ENCODE results near the gene IFT57.

Gene IFT57

DNA sequence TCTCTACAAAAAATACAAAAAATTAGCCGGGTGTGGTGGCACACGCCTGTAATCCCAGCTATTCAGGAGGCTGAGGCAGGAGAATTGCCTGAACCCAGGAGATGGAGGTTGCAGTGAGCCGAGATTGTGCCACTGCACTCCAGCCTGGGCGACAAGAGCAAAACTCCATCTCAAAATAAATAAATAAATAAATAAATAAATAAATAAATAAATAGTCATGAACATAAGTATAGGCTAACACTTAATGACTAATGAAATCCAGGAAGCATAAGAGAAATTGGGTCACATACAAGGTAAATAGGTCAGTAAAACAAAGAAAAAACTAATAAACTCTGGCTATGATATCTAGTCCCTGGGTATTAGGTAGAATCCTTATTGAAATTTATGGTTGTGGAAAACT is 66.6 kb downstream of the IFT57 start (continued):
- TF ChIP-seq, protein P1, sequence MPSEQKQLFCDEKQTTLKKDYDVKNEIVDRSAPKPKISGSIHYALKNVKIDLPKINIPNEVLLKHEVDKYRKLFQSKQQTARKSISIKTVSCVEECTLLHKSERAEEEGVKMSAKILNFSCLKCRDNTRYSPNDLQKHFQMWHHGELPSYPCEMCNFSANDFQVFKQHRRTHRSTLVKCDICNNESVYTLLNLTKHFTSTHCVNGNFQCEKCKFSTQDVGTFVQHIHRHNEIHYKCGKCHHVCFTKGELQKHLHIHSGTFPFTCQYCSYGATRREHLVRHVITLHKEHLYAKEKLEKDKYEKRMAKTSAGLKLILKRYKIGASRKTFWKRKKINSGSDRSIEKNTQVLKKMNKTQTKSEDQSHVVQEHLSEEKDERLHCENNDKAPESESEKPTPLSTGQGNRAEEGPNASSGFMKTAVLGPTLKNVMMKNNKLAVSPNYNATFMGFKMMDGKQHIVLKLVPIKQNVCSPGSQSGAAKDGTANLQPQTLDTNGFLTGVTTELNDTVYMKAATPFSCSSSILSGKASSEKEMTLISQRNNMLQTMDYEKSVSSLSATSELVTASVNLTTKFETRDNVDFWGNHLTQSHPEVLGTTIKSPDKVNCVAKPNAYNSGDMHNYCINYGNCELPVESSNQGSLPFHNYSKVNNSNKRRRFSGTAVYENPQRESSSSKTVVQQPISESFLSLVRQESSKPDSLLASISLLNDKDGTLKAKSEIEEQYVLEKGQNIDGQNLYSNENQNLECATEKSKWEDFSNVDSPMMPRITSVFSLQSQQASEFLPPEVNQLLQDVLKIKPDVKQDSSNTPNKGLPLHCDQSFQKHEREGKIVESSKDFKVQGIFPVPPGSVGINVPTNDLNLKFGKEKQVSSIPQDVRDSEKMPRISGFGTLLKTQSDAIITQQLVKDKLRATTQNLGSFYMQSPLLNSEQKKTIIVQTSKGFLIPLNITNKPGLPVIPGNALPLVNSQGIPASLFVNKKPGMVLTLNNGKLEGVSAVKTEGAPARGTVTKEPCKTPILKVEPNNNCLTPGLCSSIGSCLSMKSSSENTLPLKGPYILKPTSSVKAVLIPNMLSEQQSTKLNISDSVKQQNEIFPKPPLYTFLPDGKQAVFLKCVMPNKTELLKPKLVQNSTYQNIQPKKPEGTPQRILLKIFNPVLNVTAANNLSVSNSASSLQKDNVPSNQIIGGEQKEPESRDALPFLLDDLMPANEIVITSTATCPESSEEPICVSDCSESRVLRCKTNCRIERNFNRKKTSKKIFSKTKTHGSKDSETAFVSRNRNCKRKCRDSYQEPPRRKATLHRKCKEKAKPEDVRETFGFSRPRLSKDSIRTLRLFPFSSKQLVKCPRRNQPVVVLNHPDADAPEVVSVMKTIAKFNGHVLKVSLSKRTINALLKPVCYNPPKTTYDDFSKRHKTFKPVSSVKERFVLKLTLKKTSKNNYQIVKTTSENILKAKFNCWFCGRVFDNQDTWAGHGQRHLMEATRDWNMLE (tag by site-specific recombination; conservative IDR thresholded peaks at IDR 0.05; ENCODE audit: low read depth), result peak; percentile 86
- peak; percentile 65; the same call in 1 of the 2 replicates for TF ChIP-seq ZNF530 (tag by site-specific recombination; IDR thresholded peaks at IDR 0.05; ENCODE audit: low read depth)
- 0 out of 2 replicates have a peak, but pooled peaks have one; percentile 22 for TF ChIP-seq ZNF664 (tag by site-specific recombination; IDR thresholded peaks at IDR 0.05)
- 0 out of 2 replicates have a peak, but pooled peaks have one; percentile 25 for TF ChIP-seq ZBTB1 (tag by site-specific recombination; IDR thresholded peaks at IDR 0.05)
- peak; percentile 75 for TF ChIP-seq ZNF433 (tag by site-specific recombination; IDR thresholded peaks at IDR 0.05; ENCODE audit: low read depth)
- peak; percentile 58; the same call in 1 of the 2 replicates for TF ChIP-seq ZNF560 (tag by site-specific recombination; IDR thresholded peaks at IDR 0.05; ENCODE audit: borderline replicate concordance)
- TF ChIP-seq, protein P2, sequence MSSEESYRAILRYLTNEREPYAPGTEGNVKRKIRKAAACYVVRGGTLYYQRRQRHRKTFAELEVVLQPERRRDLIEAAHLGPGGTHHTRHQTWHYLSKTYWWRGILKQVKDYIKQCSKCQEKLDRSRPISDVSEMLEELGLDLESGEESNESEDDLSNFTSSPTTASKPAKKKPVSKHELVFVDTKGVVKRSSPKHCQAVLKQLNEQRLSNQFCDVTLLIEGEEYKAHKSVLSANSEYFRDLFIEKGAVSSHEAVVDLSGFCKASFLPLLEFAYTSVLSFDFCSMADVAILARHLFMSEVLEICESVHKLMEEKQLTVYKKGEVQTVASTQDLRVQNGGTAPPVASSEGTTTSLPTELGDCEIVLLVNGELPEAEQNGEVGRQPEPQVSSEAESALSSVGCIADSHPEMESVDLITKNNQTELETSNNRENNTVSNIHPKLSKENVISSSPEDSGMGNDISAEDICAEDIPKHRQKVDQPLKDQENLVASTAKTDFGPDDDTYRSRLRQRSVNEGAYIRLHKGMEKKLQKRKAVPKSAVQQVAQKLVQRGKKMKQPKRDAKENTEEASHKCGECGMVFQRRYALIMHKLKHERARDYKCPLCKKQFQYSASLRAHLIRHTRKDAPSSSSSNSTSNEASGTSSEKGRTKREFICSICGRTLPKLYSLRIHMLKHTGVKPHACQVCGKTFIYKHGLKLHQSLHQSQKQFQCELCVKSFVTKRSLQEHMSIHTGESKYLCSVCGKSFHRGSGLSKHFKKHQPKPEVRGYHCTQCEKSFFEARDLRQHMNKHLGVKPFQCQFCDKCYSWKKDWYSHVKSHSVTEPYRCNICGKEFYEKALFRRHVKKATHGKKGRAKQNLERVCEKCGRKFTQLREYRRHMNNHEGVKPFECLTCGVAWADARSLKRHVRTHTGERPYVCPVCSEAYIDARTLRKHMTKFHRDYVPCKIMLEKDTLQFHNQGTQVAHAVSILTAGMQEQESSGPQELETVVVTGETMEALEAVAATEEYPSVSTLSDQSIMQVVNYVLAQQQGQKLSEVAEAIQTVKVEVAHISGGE (tag by site-specific recombination; conservative IDR thresholded peaks at IDR 0.05; ENCODE audit: low read depth), result peak; percentile 77
- TF ChIP-seq ZNF629 (tag by site-specific recombination; IDR thresholded peaks at IDR 0.05), result peak; percentile 33; the same call in 1 of the 2 replicates

- H3K4me3 ChIP-seq (ENCODE audit: low read depth, low read length), result no peak overlapping the region
- ChIA-PET CTCF (interaction anchor here (0.7 to 3.0 kb wide), 12 partner anchors 10 to 399 kb away, joined by 3 to 17 read pairs (median 4); no protein-coding TSS in a partner anchor), POLR2A (no interaction called here)
- no peaks in the 10 kb centered on the region for H3K4me1 ChIP-seq (ENCODE audit: control insufficient read depth, insufficient read depth, low read length)
- TF ChIP-seq ZNF660 (tag by site-specific recombination; IDR thresholded peaks at IDR 0.05) (peak; percentile 35; the same call in 1 of the 2 replicates), ZBTB17 (tag by site-specific recombination; IDR thresholded peaks at IDR 0.05) (peak; percentile 39; the same call in 1 of the 2 replicates), SP2 (tag by site-specific recombination; IDR thresholded peaks at IDR 0.05) (no peak), ZNF664 (tag by site-specific recombination; IDR thresholded peaks at IDR 0.05) (0 out of 2 replicates have a peak, but pooled peaks have one; percentile 50), KLF8 (tag by site-specific recombination; IDR thresholded peaks at IDR 0.05) (no peak), ZNF654 (tag by site-specific recombination; IDR thresholded peaks at IDR 0.05; ENCODE audit: low read depth) (peak; percentile 58), ZBTB48 (tag by site-specific recombination; IDR thresholded peaks at IDR 0.05) (no peak), ZNF23 (tag by site-specific recombination; IDR thresholded peaks at IDR 0.05; ENCODE audit: borderline replicate concordance) (no peak)
- no peaks in the 10 kb centered on the region for H3K36me3 ChIP-seq (ENCODE audit: control insufficient read depth in 2 of 2, insufficient read depth in 1 of 2, low read length in 2 of 2)
- no peak overlapping the region for H3K27ac ChIP-seq (ENCODE audit: extremely low read depth, low read depth, low read length)
- H3K9me3 ChIP-seq (ENCODE audit: control insufficient read depth, insufficient read depth, low read depth, low read length), result no peaks in the 10 kb centered on the region
These were observed 68.7 kb downstream of the IFT57 start for GRCh38 chr3:108153451-108153981.

Data from HEK293 (cell line).